NCI-H146 (cell line): ENCODE data around the gene FLNC.
A peak's percentile ranks its signal among the peaks of the same experiment; 100 is the strongest.

Experiments used
- DNase-seq: peaks from one replicate; lab custom pipeline; 2025; lab: John Stamatoyannopoulos, UW

FLNC gene

DNA sequence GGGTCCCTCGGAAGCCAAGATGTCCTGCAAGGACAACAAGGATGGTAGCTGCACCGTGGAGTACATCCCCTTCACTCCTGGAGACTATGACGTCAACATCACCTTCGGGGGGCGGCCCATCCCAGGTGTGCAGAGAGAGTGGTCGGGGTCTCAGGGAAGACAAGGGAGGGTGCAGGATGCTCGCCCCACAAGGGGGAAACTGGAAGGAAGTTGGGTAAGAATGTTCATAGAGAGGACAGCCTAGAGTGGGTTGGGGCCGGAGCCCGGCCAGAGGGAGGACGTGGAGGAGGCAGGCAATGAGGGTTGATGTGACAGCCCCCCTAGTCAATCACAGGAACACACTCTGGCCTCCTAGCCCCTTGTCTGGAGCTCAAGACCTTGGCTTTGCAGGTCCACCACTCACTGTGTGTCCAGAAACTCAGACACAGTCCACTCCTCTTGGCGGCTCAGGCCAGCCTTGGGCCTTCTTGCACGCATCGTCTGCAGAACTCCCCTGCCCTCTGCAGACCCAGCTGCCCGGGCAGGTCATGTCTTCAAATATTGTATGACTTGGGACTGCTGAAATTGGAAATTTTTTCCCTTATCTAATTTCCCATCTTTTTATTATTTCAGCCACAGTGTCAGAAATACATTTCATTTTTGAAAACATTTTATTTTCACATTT, 16.7 kb downstream of the FLNC start:
- no peak for DNase-seq

DNA sequence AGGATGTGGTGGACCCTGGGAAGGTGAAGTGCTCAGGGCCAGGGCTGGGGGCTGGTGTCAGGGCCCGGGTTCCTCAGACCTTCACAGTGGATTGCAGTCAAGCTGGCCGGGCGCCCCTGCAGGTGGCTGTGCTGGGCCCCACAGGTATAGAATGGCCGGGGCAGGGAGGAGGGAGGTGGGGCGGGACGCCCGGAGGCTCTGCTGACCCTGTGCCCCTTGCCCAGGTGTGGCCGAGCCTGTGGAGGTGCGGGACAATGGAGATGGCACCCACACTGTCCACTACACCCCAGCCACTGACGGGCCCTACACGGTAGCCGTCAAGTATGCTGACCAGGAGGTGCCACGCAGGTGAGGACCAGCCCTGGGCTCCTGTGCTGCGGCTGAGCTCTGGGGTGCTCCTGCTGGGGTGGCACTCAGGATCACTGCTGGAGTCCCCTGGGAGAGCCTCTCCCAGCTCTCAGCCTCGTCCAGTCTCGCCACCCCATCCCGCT, 17.6 kb downstream of the FLNC start:
- no peak for DNase-seq

DNA sequence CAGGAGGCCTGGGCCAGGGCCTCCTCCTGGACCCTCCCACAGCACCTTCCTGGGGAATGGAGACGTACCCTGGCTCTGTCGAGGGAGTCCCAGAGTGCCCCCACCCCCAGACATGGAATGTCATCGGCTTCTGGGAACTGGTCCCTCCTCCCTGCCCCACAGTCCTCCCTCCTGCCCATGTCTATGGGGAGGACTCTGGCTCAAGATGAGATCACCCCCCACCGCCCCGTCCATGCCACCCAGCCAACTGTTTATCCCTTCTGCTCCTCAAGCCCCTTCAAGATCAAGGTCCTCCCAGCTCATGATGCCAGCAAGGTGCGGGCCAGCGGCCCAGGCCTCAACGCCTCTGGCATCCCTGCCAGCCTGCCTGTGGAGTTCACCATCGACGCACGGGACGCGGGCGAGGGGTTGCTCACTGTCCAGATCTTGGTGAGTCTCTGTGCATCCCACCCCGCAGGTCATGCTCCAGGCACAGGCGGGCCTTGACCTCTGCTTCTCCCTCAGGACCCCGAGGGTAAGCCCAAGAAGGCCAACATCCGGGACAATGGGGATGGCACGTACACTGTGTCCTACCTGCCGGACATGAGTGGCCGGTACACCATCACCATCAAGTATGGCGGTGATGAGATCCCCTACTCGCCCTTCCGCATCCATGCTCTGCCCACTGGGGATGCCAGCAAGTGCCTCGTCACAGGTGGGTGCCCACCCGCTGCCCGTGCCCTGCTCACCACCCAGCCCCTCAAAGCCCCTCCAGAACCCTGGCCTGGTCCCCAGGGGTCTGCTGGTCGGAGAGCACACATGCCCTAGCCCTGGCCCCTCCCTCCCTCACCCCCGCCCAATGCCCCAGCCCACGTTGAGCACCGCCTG, 18.3 kb downstream of the FLNC start:
- no peak for DNase-seq

DNA sequence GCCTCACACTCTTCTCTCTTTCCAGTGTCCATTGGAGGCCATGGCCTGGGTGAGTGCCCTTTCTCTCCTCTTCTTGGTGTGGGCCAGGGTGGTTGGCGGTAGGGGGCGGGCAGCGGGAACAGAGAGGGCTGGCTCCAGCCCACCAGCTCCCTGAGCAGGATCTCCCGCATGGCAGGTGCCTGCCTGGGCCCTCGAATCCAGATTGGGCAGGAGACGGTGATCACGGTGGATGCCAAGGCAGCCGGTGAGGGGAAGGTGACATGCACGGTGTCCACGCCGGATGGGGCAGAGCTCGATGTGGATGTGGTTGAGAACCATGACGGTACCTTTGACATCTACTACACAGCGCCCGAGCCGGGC, 18.9 kb downstream of the FLNC start:
- no peak for DNase-seq

DNA sequence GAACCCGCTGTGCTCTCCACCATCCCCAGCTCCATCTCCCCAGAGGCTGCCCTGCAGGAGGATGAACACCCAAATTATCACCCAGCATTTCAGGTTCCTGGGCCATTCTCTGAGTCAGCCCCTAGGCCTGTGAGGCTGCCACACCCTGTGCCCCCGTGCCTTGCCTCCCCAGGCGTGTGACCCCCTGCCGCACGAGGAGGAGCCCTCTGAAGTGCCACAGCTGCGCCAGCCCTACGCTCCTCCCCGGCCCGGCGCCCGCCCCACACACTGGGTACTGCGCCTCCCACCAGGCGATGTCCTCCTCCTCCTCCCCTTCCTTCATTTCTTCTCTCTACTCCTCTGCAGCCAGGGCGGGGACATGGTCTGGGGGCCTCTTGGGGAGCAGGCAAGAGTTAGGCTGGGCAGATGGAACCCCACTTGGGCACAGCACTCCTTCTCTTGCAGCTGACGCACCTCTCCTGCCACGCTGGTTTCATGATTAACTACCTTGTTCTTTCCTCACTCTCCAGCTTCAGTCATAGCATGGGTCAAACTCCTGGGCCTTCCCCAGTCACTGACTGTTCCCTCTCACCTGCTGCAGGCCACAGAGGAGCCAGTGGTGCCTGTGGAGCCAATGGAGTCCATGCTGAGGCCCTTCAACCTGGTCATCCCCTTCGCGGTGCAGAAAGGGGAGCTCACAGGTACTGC, 19.7 kb downstream of the FLNC start:
- DNase-seq: no peak

DNA sequence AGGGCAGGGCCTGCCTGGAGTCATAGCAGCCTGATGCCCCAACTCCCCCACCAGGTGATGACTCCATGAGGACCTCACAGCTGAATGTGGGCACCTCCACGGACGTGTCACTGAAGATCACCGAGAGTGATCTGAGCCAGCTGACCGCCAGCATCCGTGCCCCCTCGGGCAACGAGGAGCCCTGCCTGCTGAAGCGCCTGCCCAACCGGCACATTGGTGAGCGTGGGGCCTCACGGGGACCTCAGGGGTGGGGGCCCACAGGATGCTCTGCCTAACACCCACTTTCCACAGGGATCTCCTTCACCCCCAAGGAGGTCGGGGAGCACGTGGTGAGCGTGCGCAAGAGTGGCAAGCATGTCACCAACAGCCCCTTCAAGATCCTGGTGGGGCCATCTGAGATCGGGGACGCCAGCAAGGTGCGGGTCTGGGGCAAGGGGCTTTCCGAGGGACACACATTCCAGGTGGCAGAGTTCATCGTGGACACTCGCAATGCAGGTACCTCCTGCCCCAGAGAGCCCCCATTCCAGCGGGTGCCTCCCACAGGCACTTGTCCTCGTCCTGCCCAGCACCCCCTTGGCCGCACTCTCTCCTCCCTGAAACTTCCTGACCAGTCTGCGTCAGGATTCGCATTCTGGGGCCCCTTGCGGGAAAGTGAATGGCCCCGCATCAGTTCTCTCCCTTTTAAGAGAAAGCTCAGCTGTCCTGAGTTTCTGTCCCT, 22.5 kb downstream of the FLNC start:
- DNase-seq: no peak

DNA sequence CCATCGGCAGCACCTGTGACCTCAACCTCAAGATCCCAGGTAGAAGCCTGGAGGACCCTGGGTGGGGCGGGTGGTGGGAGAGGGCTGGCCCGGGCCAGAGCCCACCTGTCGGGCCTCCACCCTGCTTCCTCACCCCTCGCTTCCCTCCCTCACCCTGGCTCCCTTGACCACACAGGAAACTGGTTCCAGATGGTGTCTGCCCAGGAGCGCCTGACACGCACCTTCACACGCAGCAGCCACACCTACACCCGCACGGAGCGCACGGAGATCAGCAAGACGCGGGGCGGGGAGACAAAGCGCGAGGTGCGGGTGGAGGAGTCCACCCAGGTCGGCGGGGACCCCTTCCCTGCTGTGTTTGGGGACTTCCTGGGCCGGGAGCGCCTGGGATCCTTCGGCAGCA, 23.6 kb downstream of the FLNC start:
- DNase-seq: no peak

DNA sequence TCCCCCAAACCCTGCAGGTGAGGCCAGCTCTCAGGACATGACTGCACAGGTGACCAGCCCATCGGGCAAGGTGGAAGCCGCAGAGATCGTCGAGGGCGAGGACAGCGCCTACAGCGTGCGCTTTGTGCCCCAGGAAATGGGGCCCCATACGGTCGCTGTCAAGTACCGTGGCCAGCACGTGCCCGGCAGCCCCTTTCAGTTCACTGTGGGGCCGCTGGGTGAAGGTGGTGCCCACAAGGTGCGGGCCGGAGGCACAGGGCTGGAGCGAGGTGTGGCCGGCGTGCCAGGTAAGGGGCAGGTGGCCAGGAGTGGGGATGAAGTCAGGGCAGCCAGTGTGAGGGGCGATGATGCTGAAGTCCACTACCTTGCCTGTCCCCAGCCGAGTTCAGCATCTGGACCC, 24.2 kb downstream of the FLNC start:
- no peak for DNase-seq

DNA sequence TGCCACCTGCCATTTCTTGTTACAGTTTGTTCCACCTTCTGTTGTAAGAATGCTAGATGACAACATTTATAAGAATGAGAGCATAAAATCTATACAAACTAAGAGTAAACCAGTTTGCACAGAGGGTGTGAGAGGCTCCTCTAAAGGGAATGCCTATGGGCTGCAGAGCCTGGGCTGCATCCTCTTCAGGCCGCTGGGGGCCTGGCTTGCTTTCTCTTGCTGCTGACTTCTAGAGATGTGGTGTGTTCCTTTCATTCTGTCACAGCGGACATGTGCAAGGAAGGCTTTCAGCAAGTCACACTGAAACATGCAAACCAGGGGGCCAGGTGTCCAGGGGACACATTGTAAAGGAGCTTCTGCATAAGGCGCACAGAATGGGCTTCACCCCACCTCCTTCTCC, 25.4 kb downstream of the FLNC start:
- no peak for DNase-seq

DNA sequence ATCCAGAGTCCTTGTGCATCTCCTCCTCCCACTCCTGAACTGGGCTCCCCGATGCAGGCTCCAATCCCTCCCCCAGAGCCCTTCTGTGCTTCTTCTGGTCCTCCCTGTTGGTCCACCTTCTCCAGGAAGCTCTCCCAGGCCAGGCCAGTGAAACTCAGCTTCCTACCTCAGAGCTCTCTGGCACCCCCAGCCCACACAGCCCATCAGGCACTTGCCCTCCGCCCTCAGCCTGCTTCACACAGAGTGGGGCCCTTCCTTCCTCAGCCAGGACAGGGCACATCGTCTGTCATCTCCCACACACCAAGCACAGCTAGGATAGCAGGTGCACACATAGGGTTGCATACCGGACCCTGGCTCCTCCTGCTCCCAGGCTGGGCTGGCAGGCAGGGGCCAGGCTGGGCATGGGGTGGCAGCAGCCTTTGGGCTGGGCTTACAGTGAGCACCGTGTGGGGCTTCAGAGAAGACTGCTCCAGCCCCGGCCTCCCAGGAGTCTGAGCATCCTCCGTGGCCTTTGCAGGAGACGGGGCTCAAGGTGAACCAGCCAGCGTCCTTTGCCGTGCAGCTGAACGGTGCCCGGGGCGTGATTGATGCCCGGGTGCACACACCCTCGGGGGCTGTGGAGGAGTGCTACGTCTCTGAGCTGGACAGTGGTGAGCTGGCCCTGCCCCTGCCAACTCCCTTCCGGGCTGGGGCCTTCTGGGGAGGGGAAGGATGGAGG, 26.0 kb downstream of the FLNC start:
- DNase-seq: no peak

DNA sequence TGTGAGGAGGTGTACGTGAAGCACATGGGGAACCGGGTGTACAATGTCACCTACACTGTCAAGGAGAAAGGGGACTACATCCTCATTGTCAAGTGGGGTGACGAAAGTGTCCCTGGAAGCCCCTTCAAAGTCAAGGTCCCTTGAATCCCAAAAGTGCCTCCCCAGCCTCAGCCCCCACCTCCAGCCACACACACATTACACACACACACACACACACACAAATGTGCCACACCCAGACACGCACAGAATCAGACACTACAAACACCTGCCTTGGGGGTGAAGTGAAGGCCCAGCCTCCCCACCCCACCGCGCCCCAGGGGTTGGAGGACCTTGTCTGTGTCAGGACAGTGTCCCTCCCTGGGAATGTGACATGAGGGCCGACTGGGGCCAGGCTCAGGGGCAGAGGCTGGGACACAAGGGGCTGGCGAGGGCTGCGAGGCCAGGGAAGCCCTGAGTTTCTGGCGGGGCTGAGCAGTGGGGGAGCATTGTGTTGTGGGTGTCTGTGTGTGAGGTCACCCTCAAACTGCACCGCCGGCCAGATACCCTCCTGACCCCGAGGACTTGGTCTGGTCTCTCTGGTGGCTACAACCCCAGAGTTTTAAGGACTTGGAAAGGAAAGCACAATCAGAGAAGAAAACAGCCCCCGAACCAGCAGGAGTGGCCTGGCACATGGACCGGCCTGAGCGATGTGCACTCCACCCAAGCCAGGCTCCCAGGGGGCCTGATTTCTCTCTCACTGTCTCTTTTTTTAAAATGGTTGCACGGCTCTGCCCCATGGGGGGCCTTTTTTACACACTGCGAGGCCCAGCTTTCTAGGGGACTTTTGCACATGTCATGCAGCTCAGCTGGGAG, 28.4 kb downstream of the FLNC start:
- DNase-seq: no peak

DNA sequence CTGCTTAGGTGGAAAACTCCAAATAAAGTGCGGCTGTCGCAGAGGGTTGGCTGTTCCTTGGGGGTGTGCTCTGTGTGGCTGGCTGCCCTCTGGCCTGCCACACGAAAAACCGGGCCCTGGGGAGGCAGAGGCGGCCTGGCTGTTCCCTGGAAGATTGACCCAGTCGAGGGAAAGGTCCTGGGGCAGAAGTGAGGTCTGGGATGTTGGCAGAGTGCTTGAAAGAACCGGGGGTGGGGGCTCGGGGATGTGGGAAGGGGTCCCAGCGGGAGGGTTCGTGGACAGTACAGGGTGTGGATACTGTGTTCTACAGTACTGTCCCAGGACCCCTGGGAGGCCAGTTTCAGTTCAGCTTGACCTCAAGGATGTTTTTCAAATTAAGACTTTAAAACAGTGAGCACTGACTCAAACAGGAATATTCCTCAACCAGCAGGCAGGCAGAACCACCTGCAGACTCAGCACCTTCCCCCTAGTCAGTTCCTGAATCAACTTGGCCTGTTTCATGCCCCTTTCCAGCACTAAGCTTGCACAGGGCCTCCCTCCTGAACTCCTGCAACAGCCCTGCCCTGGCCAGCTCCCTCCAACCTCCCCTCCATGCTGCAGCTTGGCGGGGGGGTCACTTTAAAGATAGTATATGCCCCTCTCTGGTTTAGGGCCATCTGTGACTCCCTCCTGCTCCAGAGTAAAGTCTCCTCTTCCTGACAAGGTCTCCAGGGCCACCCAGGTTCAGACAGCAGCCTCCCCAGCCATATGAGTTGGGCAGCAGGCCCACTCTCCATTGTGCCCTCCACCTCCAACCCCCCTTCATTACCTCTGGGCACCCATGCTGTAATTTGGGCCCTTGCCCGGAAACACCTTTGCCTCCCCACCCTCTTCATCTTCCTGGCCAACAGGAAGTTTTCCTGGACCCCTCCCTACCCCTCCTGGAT, 29.3 kb downstream of the FLNC start:
- no peak for DNase-seq

DNA sequence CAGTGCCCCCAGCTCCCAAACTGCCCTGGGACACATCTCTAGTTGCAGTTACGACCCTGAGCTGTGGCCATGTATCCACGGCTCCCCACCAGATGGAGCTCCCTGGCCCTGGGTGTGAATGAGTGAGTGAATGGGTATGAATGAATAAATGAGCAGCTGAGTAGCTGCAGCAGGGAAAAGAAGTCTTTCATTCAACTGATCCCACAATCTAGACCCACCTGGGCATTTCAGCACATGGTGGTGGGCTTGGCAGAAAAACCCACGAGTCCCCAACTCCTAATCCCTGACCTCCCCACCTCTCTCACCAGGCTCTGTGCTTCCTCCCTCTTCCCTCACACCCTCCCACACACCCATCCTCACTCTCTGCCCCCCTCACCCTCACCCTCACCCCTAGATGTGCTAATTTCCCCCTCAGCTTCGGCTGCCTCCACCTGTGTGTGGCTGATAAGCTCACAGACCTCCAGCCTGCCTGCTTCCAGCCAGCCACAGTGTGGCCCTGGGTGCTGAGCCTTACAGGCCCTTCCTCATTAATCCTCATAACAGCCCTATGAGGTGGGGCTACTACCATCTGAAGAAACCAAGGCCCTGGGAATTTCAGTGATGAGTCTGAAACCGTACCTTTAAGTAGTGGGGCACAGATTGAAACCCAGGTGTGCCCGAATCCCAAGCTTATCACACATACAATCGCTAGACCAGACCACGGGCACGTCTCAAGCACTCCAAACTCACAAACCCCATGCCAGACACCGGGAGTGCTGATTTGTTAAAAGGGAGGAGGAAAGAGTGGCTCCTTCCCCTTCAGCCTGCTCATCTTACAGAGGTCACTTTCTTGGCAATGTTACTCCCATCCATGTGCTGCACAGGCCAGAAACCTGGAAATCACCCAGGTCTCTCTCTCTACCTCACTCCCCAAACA, 30.2 kb downstream of the FLNC start:
- no peak for DNase-seq

DNA sequence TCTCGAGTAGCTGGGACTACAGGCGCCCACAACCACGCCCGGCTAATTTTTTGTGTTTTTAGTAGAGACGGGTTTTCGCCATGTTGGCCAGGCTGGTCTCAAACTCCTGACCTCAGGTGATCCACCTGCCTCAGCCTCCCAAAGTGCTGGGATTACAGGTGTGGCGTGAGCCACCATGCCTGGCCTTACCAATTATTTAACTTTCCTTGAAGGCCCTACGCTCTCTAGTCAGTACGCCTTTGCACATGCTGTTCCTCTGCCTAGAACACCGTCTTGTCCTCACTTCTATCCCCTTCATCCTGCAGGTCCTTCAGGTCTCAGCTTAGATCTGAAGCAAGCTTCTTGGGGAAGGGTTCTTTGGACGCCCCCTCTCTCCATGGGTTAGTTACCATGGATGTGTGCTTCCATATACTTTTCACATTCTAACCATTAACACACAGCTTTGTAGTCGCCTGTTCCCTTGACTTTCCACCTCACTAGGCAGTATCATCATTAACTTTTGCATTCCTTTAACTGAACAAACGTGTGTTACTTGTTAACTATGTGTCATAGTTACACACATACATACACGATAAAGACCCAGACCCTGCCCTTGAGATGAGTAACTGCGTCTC, 31.9 kb downstream of the FLNC start:
- no peak for DNase-seq

DNA sequence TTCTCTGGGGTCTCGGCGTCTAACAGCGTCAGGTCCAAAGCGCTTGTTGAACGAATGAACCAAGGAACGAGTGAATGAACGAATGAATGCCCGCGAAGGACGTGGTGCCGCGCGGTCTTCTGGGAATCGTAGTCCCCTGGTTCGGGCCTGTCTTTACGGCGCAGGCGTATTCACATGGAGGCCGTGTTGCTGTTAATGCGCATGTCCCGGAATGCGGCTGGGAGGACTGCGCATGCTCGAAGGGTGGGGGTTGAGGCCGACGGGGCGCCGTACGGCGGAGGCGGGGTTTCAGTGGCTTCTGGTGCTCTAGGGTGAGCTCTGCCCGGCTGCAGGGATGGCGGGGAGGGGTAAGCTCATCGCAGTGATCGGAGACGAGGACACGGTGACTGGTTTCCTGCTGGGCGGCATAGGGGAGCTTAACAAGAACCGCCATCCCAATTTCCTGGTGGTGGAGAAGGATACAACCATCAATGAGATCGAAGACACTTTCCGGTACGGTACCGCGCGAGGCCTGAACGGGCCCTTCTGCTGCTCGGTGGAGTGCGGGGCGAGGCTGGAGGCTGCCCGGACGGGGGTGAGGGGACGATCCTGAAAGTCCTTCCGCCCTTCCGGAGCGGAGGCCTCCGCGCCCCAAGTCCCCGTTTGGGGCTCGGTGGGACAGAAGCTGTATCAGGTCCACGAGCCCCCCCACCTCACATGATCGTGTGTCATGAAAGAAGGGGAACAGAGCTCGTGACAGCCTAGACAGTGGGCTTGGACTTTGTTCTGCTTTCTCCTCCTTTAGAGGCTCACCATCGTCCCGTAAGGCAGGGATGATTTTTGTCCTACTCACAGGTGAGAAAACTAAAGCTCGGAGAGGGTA, 32.6 kb downstream of the FLNC start, which contains the start of gene ATP6V1F:
Gene ATP6V1F (plus strand): TSS at position 286 of the 862 bp plus-strand sequence. CDS start 49 bp downstream, at position 335.
- DNase-seq: peak; percentile 98

DNA sequence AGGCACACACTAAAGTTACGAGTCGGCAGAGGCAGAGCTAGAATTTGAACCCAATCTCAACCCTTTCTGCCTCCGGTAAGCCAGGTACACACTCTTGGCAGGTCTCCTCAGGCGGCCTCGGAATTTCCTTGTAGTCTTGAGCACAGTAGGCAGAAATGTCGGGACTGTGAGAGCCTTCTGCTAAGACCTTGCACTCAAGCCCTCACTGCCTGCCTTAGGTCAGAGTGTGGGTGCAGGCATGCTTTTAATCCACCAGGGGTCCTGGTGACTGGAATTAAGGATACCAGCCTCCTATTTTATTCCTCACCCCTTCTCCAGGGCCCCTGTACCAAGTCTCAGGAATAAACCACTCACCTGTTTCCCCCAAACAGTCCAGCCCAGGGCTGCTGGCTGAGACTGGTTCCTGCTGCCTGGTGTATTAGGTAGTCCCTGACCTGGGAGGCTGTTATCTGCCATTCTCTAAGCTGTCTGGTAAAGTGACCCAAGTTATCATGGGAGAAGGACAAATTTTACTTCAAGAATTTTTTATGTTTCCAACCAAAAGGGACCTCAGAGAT, 33.3 kb downstream of the FLNC start:
- DNase-seq: peak; percentile 60

DNA sequence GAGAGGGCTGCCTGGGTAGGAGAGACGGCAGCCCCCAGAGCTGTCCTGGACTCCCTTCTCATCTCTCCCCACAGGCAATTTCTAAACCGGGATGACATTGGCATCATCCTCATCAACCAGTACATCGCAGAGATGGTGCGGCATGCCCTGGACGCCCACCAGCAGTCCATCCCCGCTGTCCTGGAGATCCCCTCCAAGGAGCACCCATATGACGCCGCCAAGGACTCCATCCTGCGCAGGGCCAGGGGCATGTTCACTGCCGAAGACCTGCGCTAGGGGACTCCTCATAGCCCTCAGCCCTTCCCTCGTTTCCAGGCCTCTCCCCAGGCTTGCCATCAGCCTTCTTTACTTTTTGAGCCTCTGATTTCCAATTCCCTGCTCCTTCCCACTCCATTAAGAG, 35.1 kb downstream of the FLNC start:
- no peak for DNase-seq
